ENCODE measurements around the gene LRTM1. TPM values are rescaled to one million over a fixed set of nuclear protein-coding genes. Genes with fewer than 3 reads are reported as not detected.

Gene LRTM1
- total RNA-seq, 6 experiments from 2014 or later: not detected

DNA sequence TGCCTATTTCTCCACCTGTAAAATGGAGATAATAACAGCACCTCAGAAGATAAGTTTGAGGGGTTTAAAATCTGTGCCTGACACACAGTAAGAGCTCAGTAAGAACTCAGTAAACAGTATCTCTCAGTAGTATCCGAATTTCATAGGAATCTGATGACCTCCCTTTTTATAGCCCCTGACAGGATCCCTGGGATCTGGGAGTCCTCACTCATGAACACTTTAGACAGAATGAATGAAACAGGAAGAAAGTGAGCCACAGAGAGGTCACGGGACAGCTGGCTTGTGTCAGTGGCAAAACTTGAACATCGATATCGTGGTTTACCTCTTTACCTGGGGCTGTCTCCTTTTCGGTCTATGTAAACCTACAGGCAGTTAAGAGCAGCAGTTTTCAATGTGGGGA lies 51.2 kb downstream of the LRTM1 start:
- TF ChIP-seq, protein P1, sequence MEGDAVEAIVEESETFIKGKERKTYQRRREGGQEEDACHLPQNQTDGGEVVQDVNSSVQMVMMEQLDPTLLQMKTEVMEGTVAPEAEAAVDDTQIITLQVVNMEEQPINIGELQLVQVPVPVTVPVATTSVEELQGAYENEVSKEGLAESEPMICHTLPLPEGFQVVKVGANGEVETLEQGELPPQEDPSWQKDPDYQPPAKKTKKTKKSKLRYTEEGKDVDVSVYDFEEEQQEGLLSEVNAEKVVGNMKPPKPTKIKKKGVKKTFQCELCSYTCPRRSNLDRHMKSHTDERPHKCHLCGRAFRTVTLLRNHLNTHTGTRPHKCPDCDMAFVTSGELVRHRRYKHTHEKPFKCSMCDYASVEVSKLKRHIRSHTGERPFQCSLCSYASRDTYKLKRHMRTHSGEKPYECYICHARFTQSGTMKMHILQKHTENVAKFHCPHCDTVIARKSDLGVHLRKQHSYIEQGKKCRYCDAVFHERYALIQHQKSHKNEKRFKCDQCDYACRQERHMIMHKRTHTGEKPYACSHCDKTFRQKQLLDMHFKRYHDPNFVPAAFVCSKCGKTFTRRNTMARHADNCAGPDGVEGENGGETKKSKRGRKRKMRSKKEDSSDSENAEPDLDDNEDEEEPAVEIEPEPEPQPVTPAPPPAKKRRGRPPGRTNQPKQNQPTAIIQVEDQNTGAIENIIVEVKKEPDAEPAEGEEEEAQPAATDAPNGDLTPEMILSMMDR (IDR thresholded peaks at IDR 0.05): no peak
- peaks cover 74% of the 10 kb centered on the region for H3K4me1 Mint-ChIP-seq (ENCODE audit: low read depth)
- H3K27ac Mint-ChIP-seq: no peak overlapping the region
- no peak overlapping the region for H3K4me3 Mint-ChIP-seq
- H3K9me3 Mint-ChIP-seq: no peaks in the 10 kb centered on the region
- H3K27me3 Mint-ChIP-seq (ENCODE audit: insufficient read depth): no peaks in the 10 kb centered on the region
- DNase-seq: no peak
- H3K36me3 Mint-ChIP-seq (ENCODE audit: low read depth): no peaks in the 10 kb centered on the region

GRCh38 chr3:54875596-54876268 lies 52.1 kb downstream of the LRTM1 start:
- Mint-ChIP-seq H3K4me1 (ENCODE audit: low read depth) (peaks cover 75% of the 10 kb centered on the region), H3K4me3 (no peak overlapping the region), H3K9me3 (no peaks in the 10 kb centered on the region)

GRCh38 chr3:54874816-54875556 lies 52.9 kb downstream of the LRTM1 start:
- no peaks in the 10 kb centered on the region for H3K36me3 Mint-ChIP-seq (ENCODE audit: low read depth)
- TF ChIP-seq, protein P1 (IDR thresholded peaks at IDR 0.05): no peak
- 0 out of 2 replicates have a peak overlapping the region, but pooled peaks have one; percentile 3 for H3K27ac Mint-ChIP-seq
- H3K9me3 Mint-ChIP-seq: no peaks in the 10 kb centered on the region
- no peak overlapping the region for H3K4me3 Mint-ChIP-seq
- peak; percentile 15 for DNase-seq
- H3K27me3 Mint-ChIP-seq (ENCODE audit: insufficient read depth): no peaks in the 10 kb centered on the region; the same call in 1 of the 2 replicates
- H3K4me1 Mint-ChIP-seq (ENCODE audit: low read depth): peaks cover 82% of the 10 kb centered on the region

More at GRCh38 chr3:54875596-54876268, 52.1 kb downstream of the LRTM1 start:
- Mint-ChIP-seq H3K27me3 (ENCODE audit: insufficient read depth) (no peaks in the 10 kb centered on the region; the same call in 1 of the 2 replicates), H3K27ac (no peak overlapping the region), H3K36me3 (ENCODE audit: low read depth) (no peaks in the 10 kb centered on the region)
- TF ChIP-seq, protein P1 (IDR thresholded peaks at IDR 0.05): no peak
- DNase-seq: no peak

DNA sequence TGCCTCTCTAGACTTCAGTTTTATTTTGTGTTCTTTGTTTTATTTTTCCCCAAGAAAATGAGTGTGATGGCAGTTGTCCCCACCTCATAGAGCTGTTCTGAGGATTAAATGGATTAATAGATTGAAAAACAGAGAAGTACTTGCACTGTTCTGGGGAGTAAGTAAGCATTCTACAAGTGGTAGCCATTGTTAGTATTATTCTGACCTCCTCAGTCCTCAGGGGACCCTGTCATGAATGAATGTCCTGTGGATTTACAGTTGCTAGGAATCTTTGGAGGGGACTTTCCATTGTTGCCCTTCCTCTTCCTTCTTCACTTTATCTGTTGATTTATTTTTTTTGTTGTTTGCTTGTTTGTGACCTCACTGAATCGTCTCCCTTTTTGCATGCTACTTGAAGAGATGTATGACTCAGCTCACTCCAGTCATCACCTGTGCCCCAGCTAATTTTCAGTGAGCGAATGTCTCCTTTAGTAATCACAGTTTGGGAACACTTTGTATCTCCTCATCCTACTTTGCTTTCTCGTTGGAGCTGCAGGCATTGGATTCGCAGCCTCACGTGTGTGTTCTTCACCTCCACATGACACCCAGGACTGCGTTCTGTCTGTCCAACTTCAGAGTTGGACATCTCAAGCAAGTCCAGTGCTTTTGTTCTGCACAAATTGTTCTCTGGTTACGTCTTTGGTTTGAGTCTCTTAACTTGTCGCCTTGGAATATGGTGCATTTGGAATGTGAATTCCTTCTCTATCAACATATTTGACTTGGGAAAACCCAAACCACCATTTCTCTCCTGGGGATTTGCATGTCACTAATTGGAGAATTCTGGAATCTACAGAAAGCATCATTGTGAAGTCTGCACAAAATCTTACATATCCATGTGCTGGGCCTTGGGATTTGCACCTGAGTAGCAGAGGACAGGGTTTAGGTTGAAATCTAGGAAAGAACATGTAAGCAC lies 54.5 kb downstream of the LRTM1 start:
- TF ChIP-seq, protein P1 (IDR thresholded peaks at IDR 0.05): no peak
- H3K9me3 Mint-ChIP-seq: no peaks in the 10 kb centered on the region

DNA sequence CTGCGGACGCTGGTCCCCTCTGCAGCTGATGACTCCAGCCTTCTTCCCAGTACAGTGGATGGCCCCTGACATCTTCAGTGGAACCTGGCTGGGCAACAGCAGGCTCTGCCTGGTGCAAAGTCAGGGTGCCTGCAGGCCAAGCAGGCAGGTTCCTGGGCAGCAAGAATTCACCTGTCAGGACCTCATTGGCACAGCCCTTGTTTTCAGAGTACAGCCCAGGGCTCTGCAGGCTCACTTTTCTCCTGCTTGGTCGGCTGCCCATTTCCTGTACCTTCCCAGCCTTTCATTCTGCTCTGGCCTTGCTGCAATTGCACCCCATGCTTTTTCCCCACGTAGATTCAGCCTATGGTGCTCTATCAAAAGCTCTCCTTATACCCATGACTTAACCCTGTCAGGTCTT lies 56.0 kb downstream of the LRTM1 start:
- Mint-ChIP-seq H3K4me3 (no peak overlapping the region), H3K36me3 (ENCODE audit: low read depth) (no peaks in the 10 kb centered on the region), H3K27me3 (ENCODE audit: insufficient read depth) (no peaks in the 10 kb centered on the region; the same call in none of the 2 replicates), H3K4me1 (ENCODE audit: low read depth) (peaks cover 62% of the 10 kb centered on the region), H3K9me3 (no peaks in the 10 kb centered on the region), H3K27ac (no peak overlapping the region)
- no peak for DNase-seq
- TF ChIP-seq, protein P1 (IDR thresholded peaks at IDR 0.05): no peak

More for the DNA sequence above, 54.5 kb downstream of the LRTM1 start:
- peaks cover 77% of the 10 kb centered on the region for H3K4me1 Mint-ChIP-seq (ENCODE audit: low read depth)
- no peak for DNase-seq
- no peak overlapping the region for H3K4me3 Mint-ChIP-seq
- H3K27me3 Mint-ChIP-seq (ENCODE audit: insufficient read depth): no peaks in the 10 kb centered on the region; the same call in none of the 2 replicates
- no peak overlapping the region for H3K27ac Mint-ChIP-seq
- no peaks in the 10 kb centered on the region for H3K36me3 Mint-ChIP-seq (ENCODE audit: low read depth)
